Osteoblast (primary cell): ENCODE results near the gene RUBCN. TPM values are rescaled to one million over a fixed set of nuclear protein-coding genes. Genes with fewer than 3 reads are reported as not detected.
"Not testable (repeated sequence)": the region's sequence is repeated elsewhere in the genome, so short reads cannot be mapped to it uniquely, and the experiment has no call there.

Experiments
- DNase-seq: peaks from one replicate; pipeline ENCODE4 v3.0.0; 2011; ENCODE audit warnings: low spot score, mixed read lengths; ENCODE audit not compliant: insufficient read length; ENCODE audit errors: missing footprints
- H2AFZ ChIP-seq: 2 replicates; pipeline ENCODE4 v1.6.0; 2011; ENCODE audit warnings: mild to moderate bottlenecking, low read length
- H3K27ac ChIP-seq: 2 replicates; pipeline ENCODE4 v1.5.1; 2011; ENCODE audit warnings: mild to moderate bottlenecking, low read depth, low read length, moderate library complexity
- H3K27me3 ChIP-seq: 2 replicates; pipeline ENCODE4 v1.6.0; 2012; ENCODE audit warnings: mild to moderate bottlenecking, control low read depth, inconsistent platforms, low read length, moderate library complexity; ENCODE audit not compliant: insufficient read depth
- H3K36me3 ChIP-seq: 2 replicates; pipeline ENCODE4 v1.5.1; 2011; ENCODE audit warnings: mild to moderate bottlenecking, low read length, control low read depth, moderate library complexity; ENCODE audit not compliant: insufficient read depth
- H3K4me1 ChIP-seq: 2 replicates; pipeline ENCODE4 v1.5.1; 2011; ENCODE audit warnings: mild to moderate bottlenecking, low read length, control low read depth, moderate library complexity; ENCODE audit not compliant: insufficient read depth
- H3K4me2 ChIP-seq: 2 replicates; pipeline ENCODE4 v1.6.0; 2011; ENCODE audit warnings: mild to moderate bottlenecking, low read length; ENCODE audit not compliant: insufficient read depth
- H3K4me3 ChIP-seq: fragments of 200-600 bp; sonication (generic); 3 replicates; pipeline ENCODE4 v1.5.1; 2012; ENCODE audit warnings: mild to moderate bottlenecking, low read length, inconsistent platforms; ENCODE audit not compliant: insufficient read depth
- H3K79me2 ChIP-seq: 2 replicates; pipeline ENCODE4 v1.6.0; 2012; ENCODE audit warnings: mild to moderate bottlenecking, low read length, control low read depth, inconsistent platforms; ENCODE audit not compliant: insufficient read depth
- H3K9me3 ChIP-seq: 2 replicates; pipeline ENCODE4 v1.5.1; 2011; ENCODE audit warnings: low read depth, low read length, control low read depth
- H4K20me1 ChIP-seq: 2 replicates; pipeline ENCODE4 v1.6.0; 2012; ENCODE audit warnings: mild to moderate bottlenecking, low read length, control low read depth; ENCODE audit not compliant: insufficient read depth
- total RNA-seq: library from RNA; depleted of rRNA; stranded (reverse); fragments of >200 nt; gene quantifications from 2 replicates; pipeline ENCODE4 v1.2.3, GENCODE V29; 2012
- TF ChIP-seq, protein P1 (sequence below): IDR thresholded peaks from 2 replicates; pipeline ENCODE4 v1.5.1; 2011; ENCODE audit warnings: mild to moderate bottlenecking, low read depth, low read length, moderate library complexity; ENCODE audit errors: extremely low read depth

Gene RUBCN
- total RNA-seq, 1 donor: 23.2 TPM

DNA sequence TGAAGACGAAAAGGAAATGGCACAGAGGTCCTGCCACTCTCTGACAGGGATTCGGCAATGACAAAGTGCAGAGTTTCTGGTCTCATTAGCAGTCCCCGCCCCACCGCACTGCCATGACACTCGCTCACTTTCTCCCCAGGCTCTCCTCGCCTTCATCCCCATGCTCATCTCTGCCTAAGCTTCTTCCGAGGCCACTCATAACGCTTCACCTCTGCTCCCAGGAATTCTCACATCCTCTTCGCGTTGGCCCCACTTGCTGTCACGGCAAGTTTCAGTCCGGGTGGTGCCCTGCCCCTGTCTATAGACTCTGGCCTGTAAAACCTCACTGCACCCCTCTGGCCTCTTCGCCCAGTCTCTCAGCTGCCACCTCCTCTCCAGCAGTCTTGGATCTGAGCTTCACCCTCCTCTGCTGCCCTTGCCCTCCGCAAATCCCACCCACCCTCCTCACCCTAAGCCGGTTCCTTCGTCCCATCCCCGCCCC, 654 bp downstream of the RUBCN start:
- DNase-seq: peak; percentile 91
- Histone ChIP-seq H3K36me3 (no peaks in the 10 kb centered on the region), H3K4me1 (peaks cover 14% of the 10 kb centered on the region), H3K4me3 (peak overlapping the region; percentile 91), H3K9me3 (no peaks in the 10 kb centered on the region), H4K20me1 (no peaks in the 10 kb centered on the region), H3K79me2 (peaks cover 40% of the 10 kb centered on the region), H2AFZ (peak overlapping the region; percentile 88), H3K4me2 (peak overlapping the region; percentile 95), H3K27ac (peak overlapping the region; percentile 40), H3K27me3 (no peaks in the 10 kb centered on the region)
- TF ChIP-seq, protein P1, sequence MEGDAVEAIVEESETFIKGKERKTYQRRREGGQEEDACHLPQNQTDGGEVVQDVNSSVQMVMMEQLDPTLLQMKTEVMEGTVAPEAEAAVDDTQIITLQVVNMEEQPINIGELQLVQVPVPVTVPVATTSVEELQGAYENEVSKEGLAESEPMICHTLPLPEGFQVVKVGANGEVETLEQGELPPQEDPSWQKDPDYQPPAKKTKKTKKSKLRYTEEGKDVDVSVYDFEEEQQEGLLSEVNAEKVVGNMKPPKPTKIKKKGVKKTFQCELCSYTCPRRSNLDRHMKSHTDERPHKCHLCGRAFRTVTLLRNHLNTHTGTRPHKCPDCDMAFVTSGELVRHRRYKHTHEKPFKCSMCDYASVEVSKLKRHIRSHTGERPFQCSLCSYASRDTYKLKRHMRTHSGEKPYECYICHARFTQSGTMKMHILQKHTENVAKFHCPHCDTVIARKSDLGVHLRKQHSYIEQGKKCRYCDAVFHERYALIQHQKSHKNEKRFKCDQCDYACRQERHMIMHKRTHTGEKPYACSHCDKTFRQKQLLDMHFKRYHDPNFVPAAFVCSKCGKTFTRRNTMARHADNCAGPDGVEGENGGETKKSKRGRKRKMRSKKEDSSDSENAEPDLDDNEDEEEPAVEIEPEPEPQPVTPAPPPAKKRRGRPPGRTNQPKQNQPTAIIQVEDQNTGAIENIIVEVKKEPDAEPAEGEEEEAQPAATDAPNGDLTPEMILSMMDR: no peak

DNA sequence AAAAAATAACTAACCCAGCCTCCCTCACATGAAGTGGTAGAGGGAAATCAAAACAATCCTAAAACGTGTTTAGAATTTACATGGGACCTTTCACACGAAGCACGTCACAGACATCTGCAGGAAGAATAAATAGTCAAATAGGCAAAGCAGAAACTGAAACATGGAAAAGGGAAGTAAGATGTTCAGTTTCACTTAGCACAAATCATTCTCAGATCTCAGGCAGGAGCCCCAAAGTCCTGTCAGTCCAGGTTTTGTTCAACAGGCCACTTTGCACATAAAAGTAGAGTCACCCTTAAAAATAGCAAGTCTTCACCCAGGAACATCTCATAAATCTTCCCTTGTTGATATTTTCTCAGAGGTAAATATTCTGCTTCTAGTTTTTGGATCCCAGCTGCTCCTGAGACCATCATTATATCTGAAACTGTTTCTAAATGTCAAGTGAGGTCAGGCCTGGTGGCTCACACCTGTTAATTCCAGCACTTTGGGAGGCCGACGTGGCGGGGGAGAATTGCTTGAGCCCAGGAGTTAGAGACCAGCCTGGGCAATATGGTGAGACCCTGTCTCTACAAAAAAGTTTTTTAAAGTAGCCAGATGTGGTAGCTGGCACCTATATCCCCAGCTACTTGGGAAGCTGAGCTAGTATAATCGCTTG, 1.9 kb downstream of the RUBCN start:
- no peaks in the 10 kb centered on the region for H3K27me3 ChIP-seq
- TF ChIP-seq, protein P1: no peak
- peak; percentile 71 for DNase-seq
- no peak overlapping the region for H3K4me2 ChIP-seq
- H3K27ac ChIP-seq: peak overlapping the region; percentile 11
- H3K36me3 ChIP-seq: no peaks in the 10 kb centered on the region
- peaks cover 40% of the 10 kb centered on the region for H3K79me2 ChIP-seq
- H3K9me3 ChIP-seq: no peaks in the 10 kb centered on the region
- H4K20me1 ChIP-seq: no peaks in the 10 kb centered on the region
- H3K4me1 ChIP-seq: peaks cover 20% of the 10 kb centered on the region
- H2AFZ ChIP-seq: no peak overlapping the region
- H3K4me3 ChIP-seq: no peak overlapping the region

DNA sequence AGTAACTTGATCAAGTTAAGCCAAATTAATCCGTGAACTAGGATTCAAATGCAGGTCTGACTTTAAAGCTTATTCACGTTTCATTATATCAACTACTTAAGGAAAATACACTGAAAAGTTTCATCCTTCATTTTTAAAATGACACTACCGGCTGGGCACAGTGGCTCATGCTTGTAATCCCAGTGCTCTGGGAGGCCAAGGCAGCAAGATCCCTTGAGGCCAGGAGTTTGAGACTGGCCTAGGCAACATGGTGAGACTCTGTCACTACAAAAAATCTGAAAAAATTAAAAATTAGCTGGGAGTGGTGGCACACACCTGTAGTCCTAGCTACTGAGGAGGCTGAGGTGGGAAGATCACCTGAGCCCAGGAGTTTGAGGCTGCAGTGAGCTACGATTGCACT, 3.7 kb downstream of the RUBCN start:
- no peak overlapping the region for H2AFZ ChIP-seq
- no peaks in the 10 kb centered on the region for H3K36me3 ChIP-seq
- H3K9me3 ChIP-seq: no peaks in the 10 kb centered on the region
- H3K4me3 ChIP-seq: no peak overlapping the region
- H3K4me1 ChIP-seq: peaks cover 21% of the 10 kb centered on the region
- H3K27me3 ChIP-seq: no peaks in the 10 kb centered on the region
- TF ChIP-seq, protein P1: no peak
- DNase-seq: no peak
- no peak overlapping the region for H3K27ac ChIP-seq
- no peak overlapping the region for H3K4me2 ChIP-seq
- H3K79me2 ChIP-seq: peaks cover 51% of the 10 kb centered on the region
- H4K20me1 ChIP-seq: no peaks in the 10 kb centered on the region

DNA sequence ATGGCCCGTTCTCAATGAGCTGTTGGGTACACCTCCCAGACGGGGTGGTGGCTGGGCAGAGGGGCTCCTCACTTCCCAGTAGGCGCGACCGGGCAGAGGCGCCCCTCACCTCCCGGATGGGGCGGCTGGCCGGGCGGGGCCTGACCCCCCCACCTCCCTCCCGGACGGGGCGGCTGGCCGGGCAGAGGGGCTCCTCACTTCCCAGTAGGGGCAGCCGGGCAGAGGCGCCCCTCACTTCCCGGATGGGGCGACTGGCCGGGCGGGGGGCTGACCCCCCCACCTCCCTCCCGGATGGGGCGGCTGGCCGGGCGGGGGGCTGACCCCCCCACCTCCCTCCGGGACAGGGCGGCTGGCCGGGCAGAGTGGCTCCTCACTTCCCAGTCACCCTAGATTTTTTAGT, 5.2 kb downstream of the RUBCN start:
- not testable (repeated sequence) for H3K36me3 ChIP-seq, H3K9me3 ChIP-seq, H4K20me1 ChIP-seq, DNase-seq, H3K27ac ChIP-seq, H3K4me3 ChIP-seq, H2AFZ ChIP-seq, H3K4me2 ChIP-seq, H3K27me3 ChIP-seq
- H3K79me2 ChIP-seq: peaks cover 60% of the 10 kb centered on the region
- H3K4me1 ChIP-seq: peaks cover 14% of the 10 kb centered on the region

DNA sequence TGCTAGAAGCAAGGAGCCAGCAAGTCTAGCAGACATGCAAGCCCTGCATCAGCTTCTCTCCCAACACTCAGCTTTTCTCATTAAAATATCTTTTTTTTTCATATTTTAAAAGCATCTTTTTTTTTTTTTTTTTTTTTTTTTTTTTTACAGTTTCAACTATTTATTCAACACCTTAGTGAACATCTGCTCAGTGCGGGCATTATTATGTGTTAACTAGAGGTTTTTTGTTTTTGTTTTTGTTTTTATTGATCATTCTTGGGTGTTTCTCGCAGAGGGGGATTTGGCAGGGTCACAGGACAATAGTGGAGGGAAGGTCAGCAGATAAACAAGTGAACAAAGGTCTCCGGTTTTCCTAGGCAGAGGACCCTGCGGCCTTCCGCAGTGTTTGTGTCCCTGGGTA, 5.9 kb downstream of the RUBCN start:
- H3K27ac ChIP-seq: peak overlapping the region; percentile 76
- H3K36me3 ChIP-seq: not testable (repeated sequence)

More for the DNA sequence above, 5.9 kb downstream of the RUBCN start:
- H3K4me3 ChIP-seq, H4K20me1 ChIP-seq, H3K9me3 ChIP-seq, H3K27me3 ChIP-seq, H2AFZ ChIP-seq, DNase-seq, H3K4me2 ChIP-seq: not testable (repeated sequence)
- peaks cover 11% of the 10 kb centered on the region for H3K4me1 ChIP-seq
- H3K79me2 ChIP-seq: peaks cover 58% of the 10 kb centered on the region
